ENCODE results near the gene KMO. TPM values are rescaled to one million over a fixed set of nuclear protein-coding genes. Genes with fewer than 3 reads are reported as not detected.

Gene KMO
- total and polyA plus RNA-seq, 2 donors (not counting 3 experiments of a cell fraction or from before 2014, with no cell fraction given), result not detected

- Histone ChIP-seq H3K4me1 (ENCODE audit: control insufficient read depth, extremely low read depth, insufficient read depth, low read length) (no peaks in the 10 kb centered on the region), H3K9ac (replicated peaks; ENCODE audit: extremely low read depth, insufficient read depth, low read length) (no peak overlapping the region)
- POLR2A ChIA-PET, result no interaction called here
Observed at GRCh38 chr1:241590719-241591118, 58.5 kb downstream of the KMO start.

More at GRCh38 chr1:241590719-241591118, 58.5 kb downstream of the KMO start:
- BruUV-seq (replicated peaks), result no TSS peak
- Histone ChIP-seq H2AFZ (ENCODE audit: low read depth, low read length) (no peak overlapping the region), H3K9me3 (replicated peaks; ENCODE audit: control insufficient read depth, insufficient read depth, low read length) (no peaks in the 10 kb centered on the region), H3K4me2 (ENCODE audit: insufficient read depth, low read length) (no peak overlapping the region), H3K36me3 (ENCODE audit: control insufficient read depth in 2 of 2, extremely low read depth in 1 of 2, insufficient read depth in 2 of 2, low read length in 2 of 2) (peaks cover 0 to 5% of the 10 kb centered on the region in 2 experiments), H3K4me3 (replicated peaks in 1 of 3; ENCODE audit: insufficient read depth in 1 of 3, low read depth in 1 of 3, low read length in 3 of 3) (no peak overlapping the region), H3K27me3 (ENCODE audit: control insufficient read depth in 2 of 2, insufficient read depth in 2 of 2, low read length in 2 of 2) (no peaks in the 10 kb centered on the region), H3K79me2 (ENCODE audit: control insufficient read depth, insufficient read depth, low read length) (no peaks in the 10 kb centered on the region), H3K27ac (ENCODE audit: insufficient read depth, low read depth, low read length) (no peak overlapping the region), H3K9me1 (replicated peaks; ENCODE audit: control insufficient read depth, extremely low read depth, insufficient read depth, low read length) (no peaks in the 10 kb centered on the region), H4K20me1 (replicated peaks; ENCODE audit: control insufficient read depth, extremely low read depth, insufficient read depth, low read length) (no peaks in the 10 kb centered on the region)
- dilution Hi-C loops (cut with MboI; ENCODE audit: extremely low pct_ligation_motif_present, low sequenced_read_pairs), result no loop called here
- DNase-seq (ENCODE audit: low read depth, low spot score) (no peak), FAIRE-seq (no peak)
- CTCF ChIA-PET, result interaction anchor here (1.1 to 2.9 kb wide), 2 partner anchors 18 to 20 kb away, joined by 3 to 14 read pairs; no protein-coding TSS in a partner anchor
- intact Hi-C loops (cut with micrococcal nuclease), result no loop called here
- TF ChIP-seq FOS (IDR thresholded peaks at IDR 0.05; ENCODE audit: borderline replicate concordance, insufficient read depth, low read length) (no peak), POLR2A (IDR thresholded peaks at IDR 0.05; ENCODE audit: low read depth, low read length) (no peak), POLR2AphosphoS5 (IDR thresholded peaks at IDR 0.05; ENCODE audit: insufficient read depth, low read depth, low read length) (no peak), JUN (IDR thresholded peaks at IDR 0.05; ENCODE audit: borderline replicate concordance, insufficient read depth, insufficient read length, low read depth) (no peak), CTCF (IDR thresholded peaks at IDR 0.05; ENCODE audit: extremely low read depth in 1 of 2, insufficient read depth in 1 of 2, low read depth in 1 of 2, low read length in 2 of 2) (no peak), EZH2 (IDR thresholded peaks at IDR 0.05; ENCODE audit: borderline replicate concordance, low read depth, low read length, severe bottlenecking) (no peak), MYC (IDR thresholded peaks at IDR 0.05; ENCODE audit: low read depth, low read length) (no peak), GATA2 (IDR thresholded peaks at IDR 0.05; ENCODE audit: insufficient read depth, insufficient read length, low read depth, low read length) (no peak)
- TF ChIP-seq, protein P1, sequence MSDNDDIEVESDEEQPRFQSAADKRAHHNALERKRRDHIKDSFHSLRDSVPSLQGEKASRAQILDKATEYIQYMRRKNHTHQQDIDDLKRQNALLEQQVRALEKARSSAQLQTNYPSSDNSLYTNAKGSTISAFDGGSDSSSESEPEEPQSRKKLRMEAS (IDR thresholded peaks at IDR 0.05; ENCODE audit: insufficient read depth, insufficient read length), result no peak

Data from endothelial cell of umbilical vein (primary cell).